Lung (tissue), 12 donors: Measurements from ENCODE around the gene PCIF1. TPM values are rescaled to one million over a fixed set of nuclear protein-coding genes. Genes with fewer than 3 reads are reported as not detected.
"Not testable (repeated sequence)": the region's sequence is repeated elsewhere in the genome, so short reads cannot be mapped to it uniquely, and the experiment has no call there.

Experiments
- ATAC-seq: fragments of 200-7000 bp; cut with Tn5 transposase; one replicate; pipeline ENCODE4 v1.9.1; 2020; ENCODE audit warnings: moderate number of reproducible peaks; ENCODE audit not compliant: insufficient read depth, low FRiP score
- DNase-seq, 3 donors: peaks; one replicate each; pipeline ENCODE4 v3.0.0-alpha.2; 2013 to 2017
- H3K27ac ChIP-seq, 2 donors: one replicate each; pipeline ENCODE4 v1.5.1; 2013; ENCODE audit warnings: mild to moderate bottlenecking in 2 of 2, moderate library complexity in 2 of 2, control low read depth in 1 of 2, inconsistent platforms in 1 of 2, low read depth in 1 of 2, low read length in 1 of 2
- H3K27me3 ChIP-seq, 3 donors: one replicate each; pipeline ENCODE4 v1.5.1; 2013; ENCODE audit warnings: low read length in 2 of 3; ENCODE audit not compliant: control insufficient read depth in 3 of 3, insufficient read depth in 3 of 3
- H3K36me3 ChIP-seq, 4 donors: one replicate each; pipeline ENCODE4 v1.5.1; 2013; ENCODE audit warnings: low read length in 4 of 4, mild to moderate bottlenecking in 1 of 4, moderate library complexity in 1 of 4; ENCODE audit not compliant: control insufficient read depth in 4 of 4, insufficient read depth in 4 of 4
- H3K4me1 ChIP-seq, 5 donors: one replicate each; pipeline ENCODE4 v1.5.1; 2013; ENCODE audit warnings: low read length in 5 of 5, mild to moderate bottlenecking in 2 of 5, moderate library complexity in 1 of 5; ENCODE audit not compliant: control insufficient read depth in 5 of 5, insufficient read depth in 5 of 5
- H3K4me3 ChIP-seq: one replicate; pipeline ENCODE4 v1.5.1; 2013; ENCODE audit warnings: mild to moderate bottlenecking, control low read depth, moderate library complexity
- H3K9ac ChIP-seq, 2 donors: one replicate each; pipeline ENCODE4 v1.5.1; 2013; ENCODE audit warnings: low read length in 2 of 2, control low read depth in 1 of 2; ENCODE audit not compliant: insufficient read depth in 1 of 2
- H3K9me3 ChIP-seq, 4 donors: one replicate each; pipeline ENCODE4 v1.5.1; 2013; ENCODE audit warnings: low read length in 3 of 4, mild to moderate bottlenecking in 1 of 4, moderate library complexity in 1 of 4; ENCODE audit not compliant: control insufficient read depth in 4 of 4, insufficient read depth in 3 of 4
- CTCF ChIP-seq: IDR thresholded peaks from 2 replicates; pipeline ENCODE4 v1.5.1; 2012; ENCODE audit warnings: mild to moderate bottlenecking; ENCODE audit errors: control extremely low read depth, extremely low read depth
- WGBS, 2 donors: extraction: QIAGEN DNeasy Blood & Tissue Kit; methylation state at CpG; one replicate each; pipeline ENCODE4 v1.1.7; 2013; 5-methylcytosine and 5-hydroxymethylcytosine counted together
- polyA plus RNA-seq, 2 donors: library from polyadenylated mRNA; stranded (reverse); fragments of 200-250 nt; gene quantifications; one replicate each; pipeline ENCODE4 v1.2.1, GENCODE V29; 2013
- total RNA-seq, 2 donors: library from RNA; depleted of rRNA in 1 of 2; stranded (reverse); fragments of >200 nt in 1 of 2; gene quantifications; one replicate each; pipeline ENCODE4 v1.2.1, GENCODE V29; 2014 to 2021
- donor health status: control.
- donor health status: control.
- donor health status: Bipolar disorder and iron deficiency.
- donor health status: healthy.
- donor health status: DM: yes; HTN: yes; CAD: no.

PCIF1 gene
- total and polyA plus RNA-seq, 4 donors: 27.7 to 48.1 (median 32.0) TPM

GRCh38 chr20:45950330-45950646 lies 15.8 kb downstream of the PCIF1 start:
- no peak for ATAC-seq
- 89 to 90% methylated on average over 9 of the region's 9 CpGs for WGBS, 2 donors
- H3K27ac ChIP-seq: no peak overlapping the region

DNA sequence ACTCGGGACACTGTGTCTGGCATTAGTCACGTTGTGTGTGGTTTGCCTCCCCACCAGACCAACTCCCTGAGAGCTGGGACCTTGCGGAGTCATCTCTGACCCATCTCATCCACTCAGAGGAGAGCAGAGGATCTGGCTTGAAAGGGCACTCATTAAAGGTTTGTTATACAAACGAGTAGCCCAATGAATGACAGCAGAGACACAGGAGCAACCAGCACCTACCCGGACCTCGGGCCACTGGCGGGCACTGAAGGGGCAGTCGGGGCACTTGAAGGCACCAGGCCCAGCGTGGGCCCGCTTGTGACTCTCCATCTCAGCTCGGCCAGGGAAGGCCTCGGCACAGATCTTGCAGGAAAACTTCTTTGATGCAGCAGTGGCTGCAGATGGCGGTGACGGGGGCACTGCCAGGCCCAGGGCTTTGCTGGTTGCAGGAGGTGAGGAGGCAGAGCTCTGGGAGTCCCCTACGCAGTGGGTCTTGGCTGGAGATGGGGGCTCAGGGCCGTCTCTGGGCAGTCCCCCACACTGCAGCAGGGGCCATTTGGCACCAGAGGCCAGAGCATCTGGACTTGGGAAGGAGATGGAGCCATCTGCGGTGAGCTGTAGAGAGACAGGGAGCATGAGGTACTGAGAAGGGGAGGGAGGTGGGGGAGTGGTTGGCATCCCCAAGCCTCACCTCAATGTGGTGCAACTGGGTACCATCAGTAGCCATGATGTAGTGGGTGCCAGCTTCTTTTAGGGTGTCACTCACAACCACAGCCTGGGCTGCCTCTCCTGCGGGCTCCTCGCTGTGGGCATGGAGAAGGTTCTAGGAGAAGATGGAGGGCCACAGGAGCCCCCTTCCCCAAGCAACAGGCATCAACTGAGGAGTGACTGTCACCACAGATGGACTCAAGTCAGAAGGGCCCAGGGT lies 17.7 kb downstream of the PCIF1 start:
- DNase-seq: no peak
- ATAC-seq: no peak
- no peak overlapping the region for H3K4me3 ChIP-seq
- no peak overlapping the region for H3K27ac ChIP-seq
- TF ChIP-seq CTCF: no peak
- H3K9ac ChIP-seq: no peak overlapping the region
- no peaks in the 10 kb centered on the region for H3K9me3 ChIP-seq
- WGBS, 2 donors: 95 to 98% methylated on average over 19 of the region's 19 CpGs
- no peaks in the 10 kb centered on the region for H3K4me1 ChIP-seq
- peaks cover 10 to 64% (median 45%) of the 10 kb centered on the region in 4 donors for H3K36me3 ChIP-seq
- no peaks in the 10 kb centered on the region for H3K27me3 ChIP-seq

More at GRCh38 chr20:45950330-45950646, 15.8 kb downstream of the PCIF1 start:
- H3K27me3 ChIP-seq: no peaks in the 10 kb centered on the region
- no peaks in the 10 kb centered on the region for H3K9me3 ChIP-seq
- no peak for DNase-seq
- peaks cover 10 to 79% (median 58%) of the 10 kb centered on the region in 4 donors for H3K36me3 ChIP-seq
- H3K4me1 ChIP-seq: peaks cover 0 to 2% (median 0%) of the 10 kb centered on the region in 5 donors
- H3K4me3 ChIP-seq: no peak overlapping the region
- H3K9ac ChIP-seq: no peak overlapping the region
- TF ChIP-seq CTCF: no peak

GRCh38 chr20:45952861-45953260 lies 18.4 kb downstream of the PCIF1 start:
- DNase-seq (no peak), ATAC-seq (no peak)
- no peak overlapping the region for H3K9ac ChIP-seq
- H3K4me3 ChIP-seq: no peak overlapping the region
- H3K27ac ChIP-seq: no peak overlapping the region
- no peaks in the 10 kb centered on the region for H3K9me3 ChIP-seq
- no peaks in the 10 kb centered on the region for H3K27me3 ChIP-seq
- no peak for TF ChIP-seq CTCF
- WGBS, 2 donors: 95% methylated on average over 5 of the region's 5 CpGs
- H3K4me1 ChIP-seq: no peaks in the 10 kb centered on the region
- peaks cover 11 to 63% (median 46%) of the 10 kb centered on the region in 4 donors for H3K36me3 ChIP-seq

GRCh38 chr20:45953672-45954071 lies 19.2 kb downstream of the PCIF1 start:
- Histone ChIP-seq H3K9ac (no peak overlapping the region), H3K27me3 (no peaks in the 10 kb centered on the region), H3K4me1 (no peaks in the 10 kb centered on the region), H3K36me3 (peaks cover 17 to 61% (median 47%) of the 10 kb centered on the region in 4 donors), H3K4me3 (no peak overlapping the region), H3K9me3 (no peaks in the 10 kb centered on the region), H3K27ac (no peak overlapping the region)
- DNase-seq (no peak), ATAC-seq (no peak)
- WGBS, 2 donors: 93 to 94% methylated on average over 9 of the region's 9 CpGs
- no peak for TF ChIP-seq CTCF

DNA sequence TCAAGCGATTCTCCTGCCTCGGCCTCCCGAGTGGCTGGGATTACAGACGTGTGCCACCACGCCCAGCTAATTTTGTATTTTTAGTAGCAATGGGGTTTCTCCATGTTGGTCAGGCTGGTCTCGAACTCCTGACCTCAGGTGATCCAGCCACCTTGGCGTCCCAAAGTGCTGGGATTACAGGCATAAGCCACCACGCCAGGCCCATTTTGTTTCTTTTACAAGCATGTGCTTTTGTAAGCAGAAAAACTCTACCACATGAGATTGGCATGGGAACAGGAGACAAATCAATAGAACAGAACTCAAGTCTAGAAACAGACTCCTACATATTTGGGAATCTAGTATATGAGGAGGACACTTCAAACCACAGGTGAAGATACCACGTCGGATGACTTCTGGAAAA lies 21.8 kb downstream of the PCIF1 start:
- not testable (repeated sequence) for H3K4me1 ChIP-seq, H3K9me3 ChIP-seq, ATAC-seq, H3K4me3 ChIP-seq, H3K9ac ChIP-seq, H3K27me3 ChIP-seq, H3K27ac ChIP-seq, DNase-seq
- peaks cover 30 to 63% (median 56%) of the 10 kb centered on the region in 4 donors for H3K36me3 ChIP-seq
- 92 to 95% methylated on average over 10 of the region's 10 CpGs for WGBS, 2 donors
